Esophagus squamous epithelium (tissue), 5 donors: ENCODE results near the gene CATSPERZ. TPM values are rescaled to one million over a fixed set of nuclear protein-coding genes. Genes with fewer than 3 reads are reported as not detected.

ENCODE experiments used
- DNase-seq: peaks from one replicate; lab custom pipeline; 2025; lab: John Stamatoyannopoulos, UW
- H3K27ac ChIP-seq, 4 donors: fragments of 200-600 bp; sonication (generic); one replicate each; pipeline ENCODE4 v1.5.1; 2016 to 2019; ENCODE audit warnings: mild to moderate bottlenecking in 1 of 4
- H3K27me3 ChIP-seq, 4 donors: fragments of 200-600 bp; sonication (generic); 1 replicate in 3 of 4; 2 replicates in 1 of 4; pipeline versions ENCODE4 v1.5.1 to v1.6.0; 2017 to 2021; ENCODE audit warnings: antibody characterized with exemption in 1 of 4
- H3K36me3 ChIP-seq, 3 donors: fragments of 200-600 bp; sonication (generic); one replicate each; pipeline ENCODE4 v1.5.1; 2016 to 2019
- H3K4me1 ChIP-seq, 3 donors: fragments of 200-600 bp; sonication (generic); one replicate each; pipeline ENCODE4 v1.5.1; 2017 to 2019
- H3K4me3 ChIP-seq, 4 donors: fragments of 200-600 bp; sonication (generic); 1 replicate in 3 of 4; 2 replicates in 1 of 4; pipeline ENCODE4 v1.5.1; 2016 to 2019; ENCODE audit warnings: mild to moderate bottlenecking in 2 of 4, moderate library complexity in 1 of 4
- H3K9me3 ChIP-seq, 3 donors: fragments of 200-600 bp; sonication (generic); one replicate each; pipeline ENCODE4 v1.5.1; 2016 to 2019
- POLR2A ChIP-seq, 4 donors: fragments of 450-650 bp; IDR thresholded peaks; one replicate each; pipeline ENCODE4 v1.6.1; 2017; ENCODE audit warnings: antibody characterized with exemption in 4 of 4, mild to moderate bottlenecking in 4 of 4, moderate library complexity in 3 of 4
- WGBS, 2 donors: methylation state at CpG; one replicate each; pipeline ENCODE4 v1.1.5; 2018; 5-methylcytosine and 5-hydroxymethylcytosine counted together
- intact Hi-C: fragments of 100-400 bp; cut with DNase I; formaldehyde crosslinking; loops from one replicate; pipeline ENCODE4 v1.15.0; 2022
- total RNA-seq, 4 donors: library from RNA; depleted of rRNA; stranded (reverse); fragments of >200 nt; gene quantifications; one replicate each; pipeline ENCODE4 v1.1.0, GENCODE V29; 2016
- TF ChIP-seq, protein P1 (sequence below), 6 experiments: fragments of 450-650 bp in 4 of 6; fragments of 200-600 bp in 2 of 6; sonication (generic) in 2 of 6; IDR thresholded peaks; one replicate each; pipeline ENCODE4 v1.5.1; 2016 to 2019; ENCODE audit warnings: antibody characterized with exemption in 6 of 6, mild to moderate bottlenecking in 4 of 6, moderate library complexity in 4 of 6
- donor health status: DM: yes; HTN: yes; CAD: no.

The CATSPERZ gene
- total RNA-seq, 4 donors from 2014 or later = not detected

GRCh38 chr11:64284962-64285884 lies 14.9 kb upstream of the CATSPERZ start, which contains the start of gene GPR137:
TSS of gene GPR137 (plus strand) at chr11:64285848. CDS start at chr11:64286525, 677 bp downstream.
- intact Hi-C loops = no loop called here
- peak in 2 of 4 donors; percentile 41 to 48 for TF ChIP-seq POLR2A (IDR thresholded peaks at IDR 0.05)
- TF ChIP-seq, protein P1, sequence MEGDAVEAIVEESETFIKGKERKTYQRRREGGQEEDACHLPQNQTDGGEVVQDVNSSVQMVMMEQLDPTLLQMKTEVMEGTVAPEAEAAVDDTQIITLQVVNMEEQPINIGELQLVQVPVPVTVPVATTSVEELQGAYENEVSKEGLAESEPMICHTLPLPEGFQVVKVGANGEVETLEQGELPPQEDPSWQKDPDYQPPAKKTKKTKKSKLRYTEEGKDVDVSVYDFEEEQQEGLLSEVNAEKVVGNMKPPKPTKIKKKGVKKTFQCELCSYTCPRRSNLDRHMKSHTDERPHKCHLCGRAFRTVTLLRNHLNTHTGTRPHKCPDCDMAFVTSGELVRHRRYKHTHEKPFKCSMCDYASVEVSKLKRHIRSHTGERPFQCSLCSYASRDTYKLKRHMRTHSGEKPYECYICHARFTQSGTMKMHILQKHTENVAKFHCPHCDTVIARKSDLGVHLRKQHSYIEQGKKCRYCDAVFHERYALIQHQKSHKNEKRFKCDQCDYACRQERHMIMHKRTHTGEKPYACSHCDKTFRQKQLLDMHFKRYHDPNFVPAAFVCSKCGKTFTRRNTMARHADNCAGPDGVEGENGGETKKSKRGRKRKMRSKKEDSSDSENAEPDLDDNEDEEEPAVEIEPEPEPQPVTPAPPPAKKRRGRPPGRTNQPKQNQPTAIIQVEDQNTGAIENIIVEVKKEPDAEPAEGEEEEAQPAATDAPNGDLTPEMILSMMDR (IDR thresholded peaks at IDR 0.05) = peak in 1 of 6 experiments; percentile 6
- peak; percentile 50 for DNase-seq
- Histone ChIP-seq H3K27ac (peak within 1 kb of the TSS; percentile 94 to 99 (median 97)), H3K4me1 (peaks cover 24 to 56% (median 28%) of the 10 kb centered on the region in 3 donors), H3K27me3 (peaks cover 0 to 4% (median 0%) of the 10 kb centered on the region in 4 donors), H3K4me3 (peak within 1 kb of the TSS; percentile 81 to 89 (median 88)), H3K36me3 (peaks cover 0 to 30% (median 4%) of the 10 kb centered on the region in 3 donors), H3K9me3 (no peaks in the 10 kb centered on the region)
- no CpG with 5 or more reads among the region's 102 CpGs for WGBS, 2 donors

DNA sequence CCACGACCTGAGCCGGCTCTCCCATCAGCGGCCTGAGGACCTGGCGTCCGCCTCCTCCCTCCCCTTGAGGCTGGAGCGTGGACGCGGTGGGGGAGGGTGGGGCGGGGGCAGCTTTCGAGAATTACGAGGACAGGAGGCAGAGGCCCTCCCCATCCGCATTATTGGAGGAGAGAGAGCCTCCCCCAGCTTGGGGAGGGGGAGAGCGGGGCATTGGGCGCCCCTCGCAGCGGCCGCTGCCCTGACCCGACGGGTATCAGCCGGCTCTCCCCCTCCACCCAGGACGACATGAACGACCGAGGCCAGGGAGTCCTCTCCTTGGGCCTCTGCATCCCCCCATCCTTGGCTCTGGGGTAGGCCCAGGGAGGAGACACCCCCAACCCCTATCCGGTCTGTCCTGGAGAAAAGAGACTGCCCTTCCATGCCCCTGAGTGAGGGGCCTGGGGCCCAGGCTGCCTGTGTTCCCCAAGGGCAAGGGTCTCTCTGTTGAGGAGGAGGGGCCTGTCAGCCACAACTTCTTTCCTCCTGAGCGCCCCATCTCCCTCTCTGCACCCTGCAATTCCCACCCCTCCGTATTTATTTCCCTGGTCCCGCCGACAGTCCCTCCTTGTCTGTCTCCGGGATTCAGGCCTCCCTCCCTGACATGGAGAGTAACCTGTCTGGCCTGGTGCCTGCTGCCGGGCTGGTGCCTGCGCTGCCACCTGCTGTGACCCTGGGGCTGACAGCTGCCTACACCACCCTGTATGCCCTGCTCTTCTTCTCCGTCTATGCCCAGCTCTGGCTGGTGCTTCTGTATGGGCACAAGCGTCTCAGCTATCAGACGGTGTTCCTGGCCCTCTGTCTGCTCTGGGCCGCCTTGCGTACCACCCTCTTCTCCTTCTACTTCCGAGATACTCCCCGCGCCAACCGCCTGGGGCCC lies 14.0 kb upstream of the CATSPERZ start:
- peaks cover 26 to 58% (median 31%) of the 10 kb centered on the region in 3 donors for H3K4me1 ChIP-seq
- peaks cover 0 to 13% (median 1%) of the 10 kb centered on the region in 4 donors for H3K27me3 ChIP-seq
- WGBS, 2 donors = 47 to 52% methylated on average over 10 to 16 of the region's 40 CpGs
- peak overlapping the region; percentile 81 to 89 (median 88) for H3K4me3 ChIP-seq
- intact Hi-C loops = no loop called here
- TF ChIP-seq, protein P1 (IDR thresholded peaks at IDR 0.05) = no peak
- peak in 1 of 4 donors; percentile 12 for TF ChIP-seq POLR2A (IDR thresholded peaks at IDR 0.05)
- no peaks in the 10 kb centered on the region for H3K9me3 ChIP-seq
- no peak for DNase-seq
- H3K36me3 ChIP-seq = peaks cover 0 to 22% (median 4%) of the 10 kb centered on the region in 3 donors
- H3K27ac ChIP-seq = peak overlapping the region; percentile 94 to 99 (median 97)

DNA sequence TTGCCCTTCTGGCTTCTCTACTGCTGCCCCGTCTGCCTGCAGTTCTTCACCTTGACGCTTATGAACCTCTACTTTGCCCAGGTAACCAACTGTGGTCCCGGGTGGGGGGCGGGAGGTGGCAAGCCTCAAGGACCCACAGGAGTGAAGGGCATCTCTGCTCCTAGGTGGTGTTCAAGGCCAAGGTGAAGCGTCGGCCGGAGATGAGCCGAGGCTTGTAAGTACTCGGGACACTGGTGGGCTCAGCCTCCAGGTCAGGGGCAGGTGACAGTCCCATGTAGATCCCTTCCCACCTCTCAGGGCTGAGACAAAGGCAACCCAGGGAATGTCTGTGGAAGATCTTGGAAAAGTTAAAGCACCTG lies 13.4 kb upstream of the CATSPERZ start:
- 90 to 100% methylated on average over 2 to 3 of the region's 9 CpGs for WGBS, 2 donors
- TF ChIP-seq, protein P1 (IDR thresholded peaks at IDR 0.05) = no peak

DNA sequence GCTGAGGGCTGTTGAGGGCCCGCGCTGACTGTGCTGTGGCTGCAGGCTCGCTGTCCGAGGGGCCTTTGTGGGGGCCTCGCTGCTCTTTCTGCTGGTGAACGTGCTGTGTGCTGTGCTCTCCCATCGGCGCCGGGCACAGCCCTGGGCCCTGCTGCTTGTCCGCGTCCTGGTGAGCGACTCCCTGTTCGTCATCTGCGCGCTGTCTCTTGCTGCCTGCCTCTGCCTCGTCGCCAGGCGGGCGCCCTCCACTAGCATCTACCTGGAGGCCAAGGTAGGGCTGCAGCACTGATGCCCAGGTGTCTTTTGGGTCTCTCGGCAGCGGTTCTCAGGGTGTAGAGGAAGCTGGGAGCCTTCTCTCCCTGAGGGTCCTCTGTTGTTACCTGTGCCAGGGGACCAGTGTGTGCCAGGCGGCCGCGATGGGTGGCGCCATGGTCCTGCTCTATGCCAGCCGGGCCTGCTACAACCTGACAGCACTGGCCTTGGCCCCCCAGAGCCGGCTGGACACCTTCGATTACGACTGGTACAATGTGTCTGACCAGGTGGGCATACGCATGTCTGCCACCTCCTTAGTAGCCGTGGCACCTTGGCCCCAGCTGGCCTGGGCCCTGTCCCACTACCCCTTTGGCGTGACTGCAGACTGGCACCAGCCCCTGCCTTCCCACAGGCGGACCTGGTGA lies 12.3 kb upstream of the CATSPERZ start:
- Histone ChIP-seq H3K27me3 (peaks cover 7 to 30% (median 8%) of the 10 kb centered on the region in 4 donors), H3K36me3 (peaks cover 0 to 10% (median 0%) of the 10 kb centered on the region in 3 donors), H3K27ac (no peak overlapping the region), H3K4me1 (peaks cover 37 to 58% (median 43%) of the 10 kb centered on the region in 3 donors), H3K4me3 (no peak overlapping the region), H3K9me3 (no peaks in the 10 kb centered on the region)
- TF ChIP-seq POLR2A (IDR thresholded peaks at IDR 0.05) = no peak
- TF ChIP-seq, protein P1 (IDR thresholded peaks at IDR 0.05) = no peak
- DNase-seq = no peak
- 89 to 91% methylated on average over 4 to 16 of the region's 33 CpGs for WGBS, 2 donors
- intact Hi-C loops = no loop called here

More for the DNA sequence above, 13.4 kb upstream of the CATSPERZ start:
- Histone ChIP-seq H3K9me3 (no peaks in the 10 kb centered on the region), H3K36me3 (peaks cover 0 to 17% (median 4%) of the 10 kb centered on the region in 3 donors), H3K4me3 (peak overlapping the region in 1 of 4 donors; percentile 89), H3K27me3 (peaks cover 0 to 20% (median 4%) of the 10 kb centered on the region in 4 donors), H3K4me1 (peaks cover 32 to 58% (median 33%) of the 10 kb centered on the region in 3 donors), H3K27ac (peak overlapping the region in 1 of 4 donors; percentile 96)
- no peak for DNase-seq
- intact Hi-C loops = no loop called here
